GM19463 (cell line): ENCODE data around the gene EXOC6B.
"Not testable (repeated sequence)": the region's sequence is repeated elsewhere in the genome, so short reads cannot be mapped to it uniquely, and the experiment has no call there.

Source experiments
- ATAC-seq: cut with Tn5 transposase; IDR thresholded peaks from one replicate; pipeline ENCODE4 v1.9.1; 2021; ENCODE audit warnings: mild to moderate bottlenecking, moderate library complexity; ENCODE audit not compliant: unreplicated experiment

Gene EXOC6B

DNA sequence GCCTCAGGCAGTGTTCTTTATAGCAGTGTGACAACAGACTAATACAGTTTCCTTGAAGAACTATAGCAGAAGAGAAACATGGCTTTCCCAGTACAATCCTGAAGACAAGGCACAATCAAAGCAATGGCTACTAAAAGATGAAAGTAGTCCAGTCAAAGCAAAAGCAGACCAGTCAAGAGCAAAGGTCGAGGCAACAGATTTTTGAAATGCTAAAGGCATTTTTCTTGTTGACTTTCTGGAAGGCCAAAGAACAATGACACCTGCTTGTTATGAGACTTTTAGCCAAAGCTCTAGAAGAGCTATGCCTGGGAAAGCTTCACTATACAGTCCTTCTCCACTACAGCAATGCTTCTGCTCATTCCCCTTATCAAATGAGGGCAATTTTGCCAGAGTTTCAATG is 269.9 kb downstream of the EXOC6B start:
- ATAC-seq: no peak

DNA sequence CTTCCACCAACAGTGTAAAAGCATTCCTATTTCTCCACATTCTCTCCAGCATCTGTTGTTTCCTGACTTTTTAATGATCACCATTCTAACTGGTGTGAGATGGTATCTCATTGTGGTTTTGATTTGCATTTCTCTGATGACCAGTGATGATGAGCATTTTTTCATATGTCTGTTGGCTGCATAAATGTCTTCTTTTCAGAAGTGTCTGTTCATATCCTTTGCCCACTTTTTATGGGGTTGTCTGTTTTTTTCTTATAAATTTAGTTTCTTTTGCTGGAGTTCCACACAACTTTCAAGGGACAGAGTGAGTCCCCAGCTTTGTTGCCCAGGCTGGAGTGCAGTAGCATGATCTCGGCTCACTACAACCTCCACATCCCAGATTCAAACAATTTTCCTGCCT is 270.5 kb downstream of the EXOC6B start:
- ATAC-seq: not testable (repeated sequence)

DNA sequence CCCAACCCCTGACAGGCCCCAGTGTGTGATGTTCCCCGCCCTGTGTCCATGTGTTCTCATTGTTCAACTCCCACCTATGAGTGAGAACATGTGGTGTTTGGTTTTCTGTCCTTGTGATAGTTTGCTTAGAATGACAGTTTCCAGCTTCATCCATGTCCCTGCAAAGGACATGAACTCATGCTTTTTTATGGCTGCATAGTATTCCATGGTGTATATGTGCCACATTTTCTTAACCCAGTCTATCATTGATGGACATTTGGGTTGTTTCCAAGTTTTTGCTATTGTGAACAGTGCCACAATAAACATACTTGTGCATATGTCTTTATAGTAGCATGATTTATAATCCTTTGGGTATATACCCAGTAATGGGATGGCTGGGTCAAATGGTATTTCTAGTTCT is 270.9 kb downstream of the EXOC6B start:
- not testable (repeated sequence) for ATAC-seq

DNA sequence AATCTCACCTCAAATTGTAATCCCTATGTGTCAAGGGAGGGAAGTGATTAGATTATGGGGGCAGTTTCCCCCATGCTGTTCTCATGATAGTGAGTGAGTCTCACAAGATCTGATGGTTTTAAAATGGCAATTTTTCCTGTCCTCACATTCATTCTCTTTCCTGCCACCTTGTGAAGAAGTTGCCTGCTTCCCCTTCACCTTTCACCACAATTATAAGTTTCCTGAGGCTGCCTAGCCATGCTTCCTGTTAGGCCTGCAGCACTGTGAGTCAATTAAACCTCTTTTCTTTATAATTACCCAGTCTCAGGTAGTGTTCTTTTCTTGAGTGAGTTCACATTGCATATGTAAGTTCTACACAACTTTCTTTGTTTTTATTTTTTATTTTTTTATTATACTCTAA is 271.5 kb downstream of the EXOC6B start:
- no peak for ATAC-seq

DNA sequence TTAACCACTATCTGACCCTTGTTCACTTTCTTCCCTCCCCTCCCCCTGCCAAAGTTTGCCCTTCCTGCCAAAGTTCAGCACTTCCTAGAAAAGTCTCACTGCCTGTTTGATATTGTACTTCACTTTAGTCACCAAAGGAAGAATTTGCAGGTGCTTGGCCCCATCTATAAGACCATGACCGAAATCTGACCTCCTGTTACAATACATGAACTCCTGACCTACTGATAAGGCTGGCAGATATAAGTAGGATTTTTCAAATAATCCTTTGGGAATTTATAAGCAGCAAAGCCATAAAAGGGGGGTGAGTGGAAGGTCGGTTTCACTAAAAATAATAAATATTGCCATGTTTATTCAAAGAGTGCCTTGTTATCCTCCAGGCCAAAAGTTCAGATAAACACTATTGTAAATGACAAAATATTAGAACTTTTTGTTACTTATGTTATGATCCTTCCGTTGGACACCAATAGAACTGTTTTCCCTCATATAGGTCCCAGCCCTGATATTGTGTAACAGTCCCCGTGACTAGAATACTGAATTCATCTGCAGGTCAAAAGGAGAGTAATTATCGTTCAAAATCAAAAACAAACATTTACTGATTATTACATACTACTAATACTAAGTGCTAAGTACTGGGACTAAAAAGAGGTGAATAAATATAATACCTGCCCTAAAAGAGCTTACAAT is 277.6 kb downstream of the EXOC6B start:
- no peak for ATAC-seq

- ATAC-seq: no peak
Measured at GRCh38 chr2:72545790-72546189, 280.0 kb downstream of the EXOC6B start.

GRCh38 chr2:72544554-72544953 is 281.3 kb downstream of the EXOC6B start:
- ATAC-seq: no peak

DNA sequence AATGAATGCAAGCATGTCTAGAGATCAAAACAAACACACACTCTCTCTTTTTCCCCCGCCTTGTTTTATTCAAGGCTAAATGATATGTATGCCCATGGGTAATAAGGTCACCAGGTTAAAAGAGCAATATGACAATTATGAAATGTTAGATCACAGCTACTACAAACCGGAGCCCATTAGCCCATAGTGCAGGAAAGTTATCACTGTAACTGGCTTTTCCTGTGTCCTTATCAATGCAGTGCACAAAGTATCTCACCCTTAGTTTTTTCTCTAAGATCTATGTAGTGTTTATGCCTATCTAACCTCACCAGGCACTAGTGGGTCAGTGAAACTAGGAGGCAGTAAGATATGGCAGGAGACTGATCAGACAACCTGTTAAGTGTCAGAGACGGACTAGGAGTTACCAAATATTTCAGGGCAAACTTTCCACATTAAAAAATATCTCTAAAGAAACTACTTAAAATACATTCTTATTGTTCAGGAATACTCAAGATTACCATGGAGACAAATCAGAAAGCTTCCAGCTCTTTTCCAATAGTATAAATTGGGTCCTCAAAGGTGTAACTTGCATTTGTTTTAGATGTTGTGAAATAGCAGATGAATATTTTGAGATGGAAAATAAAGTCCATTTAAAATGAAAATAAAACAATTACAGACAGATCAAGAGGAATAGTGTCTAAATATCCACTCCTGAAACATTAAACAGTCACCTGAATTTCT is 282.2 kb downstream of the EXOC6B start:
- no peak for ATAC-seq

GRCh38 chr2:72539071-72539552 is 286.7 kb downstream of the EXOC6B start:
- no peak for ATAC-seq

GRCh38 chr2:72538486-72538885 is 287.3 kb downstream of the EXOC6B start:
- ATAC-seq: no peak

- not testable (repeated sequence) for ATAC-seq
Measured at GRCh38 chr2:72535586-72535985, 290.2 kb downstream of the EXOC6B start.

DNA sequence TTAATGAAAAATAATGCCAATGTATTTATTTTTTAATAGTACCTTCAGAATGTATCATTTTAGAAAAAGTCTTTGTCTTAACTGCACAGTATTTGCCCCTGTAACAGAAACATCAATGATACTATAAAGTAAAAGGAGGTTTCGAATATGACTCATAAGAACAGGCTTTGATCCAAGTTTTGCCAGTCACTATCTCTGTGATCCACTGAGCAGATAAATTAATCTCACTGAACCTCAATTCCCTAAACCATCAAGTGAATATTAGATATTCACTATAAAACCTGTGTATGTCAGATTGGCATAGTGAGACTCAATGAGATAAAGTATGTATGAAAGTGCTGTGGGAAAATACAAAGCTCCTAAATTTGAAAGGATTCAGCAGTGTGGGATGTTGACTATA is 292.1 kb downstream of the EXOC6B start:
- no peak for ATAC-seq

DNA sequence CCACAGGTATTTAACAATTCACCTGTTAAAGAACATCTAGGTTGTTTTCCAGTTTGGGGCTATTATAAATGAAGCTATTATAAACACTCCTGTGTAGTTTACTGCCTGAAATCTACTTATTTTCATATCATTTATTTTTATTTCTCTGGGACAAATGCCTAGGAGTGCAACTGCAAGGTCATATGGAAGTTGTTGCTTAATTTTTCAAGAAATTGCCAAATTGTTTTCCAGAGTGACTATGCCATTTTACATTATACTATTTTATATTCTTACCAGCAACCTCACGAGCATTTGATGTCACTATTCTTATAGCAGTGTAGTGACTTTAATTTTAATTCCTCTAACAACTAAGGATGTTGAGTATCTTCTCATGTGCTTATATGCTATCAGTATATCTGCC is 298.4 kb downstream of the EXOC6B start:
- no peak for ATAC-seq

GRCh38 chr2:72526623-72527022 is 299.2 kb downstream of the EXOC6B start:
- ATAC-seq: no peak

GRCh38 chr2:72524071-72524470 is 301.8 kb downstream of the EXOC6B start:
- no peak for ATAC-seq

- ATAC-seq: no peak
Measured at GRCh38 chr2:72515696-72516095, 310.1 kb downstream of the EXOC6B start.

DNA sequence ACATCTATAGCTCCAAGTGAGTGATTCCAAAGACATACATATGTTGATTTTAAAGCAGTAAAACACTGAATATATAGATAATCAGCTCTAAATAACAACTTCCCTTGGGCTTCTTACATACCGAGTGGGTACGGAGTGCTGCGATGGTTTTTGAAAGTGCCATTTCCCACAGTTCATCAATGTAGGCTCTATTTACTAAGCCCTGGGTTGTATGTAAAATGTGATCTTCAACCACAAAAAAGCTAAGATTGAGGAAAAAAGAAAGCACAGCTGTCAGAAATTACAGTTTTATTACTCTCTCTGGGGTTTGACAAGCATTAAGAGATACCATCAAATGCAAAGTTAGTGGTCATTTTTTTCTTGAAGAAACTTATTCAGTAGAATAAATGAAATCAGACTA is 312.8 kb downstream of the EXOC6B start:
- no peak for ATAC-seq

DNA sequence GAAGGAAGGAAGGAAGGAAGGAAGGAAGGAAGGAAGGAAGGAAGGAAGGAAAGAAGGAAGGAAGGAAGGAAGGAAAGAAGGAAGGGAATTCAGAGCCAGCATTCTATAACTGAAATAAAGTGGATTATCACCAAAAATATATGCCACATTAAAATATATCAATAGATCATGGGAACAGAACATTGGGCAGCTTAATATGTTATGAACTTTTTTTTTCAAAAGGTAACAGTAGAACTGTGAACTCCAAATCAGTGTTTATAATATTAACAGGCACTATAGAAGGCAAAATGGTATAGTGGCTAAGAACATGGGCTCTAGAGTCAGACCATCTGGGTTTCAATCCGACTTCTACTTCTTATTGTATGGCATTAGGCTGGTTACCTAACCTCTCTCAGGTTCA is 313.5 kb downstream of the EXOC6B start:
- no peak for ATAC-seq

DNA sequence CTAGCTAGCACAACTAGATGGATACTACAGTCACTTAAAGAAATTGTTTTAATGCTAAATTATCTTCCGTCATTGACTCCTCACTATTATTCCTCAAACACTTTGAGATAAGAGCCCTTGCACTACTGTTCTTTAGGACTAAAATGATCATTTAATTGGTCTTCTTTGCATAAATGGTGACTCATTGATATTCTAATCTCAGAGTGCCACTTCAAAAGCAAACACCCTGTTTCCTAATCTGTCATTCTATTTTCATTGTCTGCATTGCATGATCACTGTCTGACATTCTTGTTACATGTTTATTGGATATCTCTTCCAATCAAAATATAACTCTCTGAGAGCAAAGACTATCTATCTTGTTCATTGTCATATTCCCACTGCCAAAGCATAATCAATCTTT is 313.9 kb downstream of the EXOC6B start:
- no peak for ATAC-seq

DNA sequence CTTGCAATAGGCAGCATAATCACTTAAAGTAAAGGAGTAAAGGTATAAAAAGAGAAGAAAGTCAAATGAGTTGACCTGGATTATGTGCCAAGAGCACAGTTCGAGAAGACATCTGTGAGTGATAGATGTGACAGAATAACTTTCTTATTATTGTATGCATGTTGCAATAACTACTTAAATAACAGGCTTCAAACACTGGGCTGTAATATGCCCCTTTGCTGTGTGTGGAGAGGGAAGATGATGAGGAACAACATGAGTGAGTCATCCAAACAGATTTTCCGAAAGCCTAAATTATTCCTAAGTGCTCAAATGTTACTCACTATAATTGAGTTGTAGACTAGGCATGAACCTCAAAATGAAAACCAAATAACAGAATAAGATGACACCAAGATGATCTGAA is 328.1 kb downstream of the EXOC6B start:
- ATAC-seq: no peak

GRCh38 chr2:72496479-72496878 is 329.4 kb downstream of the EXOC6B start:
- ATAC-seq: no peak

DNA sequence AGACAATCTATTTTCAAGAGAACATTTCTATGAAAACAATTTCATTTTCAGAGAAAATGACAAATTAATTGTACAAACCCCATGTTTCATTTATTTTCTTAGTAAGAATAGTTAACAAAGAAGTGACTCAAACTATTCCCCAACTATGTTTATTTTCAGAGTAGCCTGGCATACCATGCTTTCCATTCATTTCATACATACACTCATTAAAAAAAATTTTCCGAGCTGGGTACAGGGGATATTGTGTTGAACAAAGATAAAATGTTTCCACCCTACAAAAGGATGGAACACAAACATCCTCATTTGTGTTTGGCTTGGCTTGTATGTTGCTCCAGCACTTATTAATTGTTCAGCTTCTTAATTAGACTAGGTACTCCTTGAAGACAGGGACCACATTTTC is 331.4 kb downstream of the EXOC6B start:
- no peak for ATAC-seq
